ENCODE results near the gene CC2D1A.

GRCh38 chr19:13977803-13978202 lies 71.8 kb downstream of the CC2D1A start:
- TF ChIP-seq, protein P1, sequence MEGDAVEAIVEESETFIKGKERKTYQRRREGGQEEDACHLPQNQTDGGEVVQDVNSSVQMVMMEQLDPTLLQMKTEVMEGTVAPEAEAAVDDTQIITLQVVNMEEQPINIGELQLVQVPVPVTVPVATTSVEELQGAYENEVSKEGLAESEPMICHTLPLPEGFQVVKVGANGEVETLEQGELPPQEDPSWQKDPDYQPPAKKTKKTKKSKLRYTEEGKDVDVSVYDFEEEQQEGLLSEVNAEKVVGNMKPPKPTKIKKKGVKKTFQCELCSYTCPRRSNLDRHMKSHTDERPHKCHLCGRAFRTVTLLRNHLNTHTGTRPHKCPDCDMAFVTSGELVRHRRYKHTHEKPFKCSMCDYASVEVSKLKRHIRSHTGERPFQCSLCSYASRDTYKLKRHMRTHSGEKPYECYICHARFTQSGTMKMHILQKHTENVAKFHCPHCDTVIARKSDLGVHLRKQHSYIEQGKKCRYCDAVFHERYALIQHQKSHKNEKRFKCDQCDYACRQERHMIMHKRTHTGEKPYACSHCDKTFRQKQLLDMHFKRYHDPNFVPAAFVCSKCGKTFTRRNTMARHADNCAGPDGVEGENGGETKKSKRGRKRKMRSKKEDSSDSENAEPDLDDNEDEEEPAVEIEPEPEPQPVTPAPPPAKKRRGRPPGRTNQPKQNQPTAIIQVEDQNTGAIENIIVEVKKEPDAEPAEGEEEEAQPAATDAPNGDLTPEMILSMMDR (IDR thresholded peaks at IDR 0.05), result no peak
- no peak for TF ChIP-seq POLR2A (IDR thresholded peaks at IDR 0.05)
